Smooth muscle cell (in vitro differentiated cells): ENCODE results near the gene EIF2S1. TPM values are rescaled to one million over a fixed set of nuclear protein-coding genes. Genes with fewer than 3 reads are reported as not detected.
A peak's percentile ranks its signal among the peaks of the same experiment; 100 is the strongest.

Source experiments
- DNase-seq: peaks from one replicate; lab custom pipeline; 2025; ENCODE audit not compliant: unreplicated experiment; lab: John Stamatoyannopoulos, UW
- H2AFZ ChIP-seq: fragments of 200-600 bp; sonication (generic); 2 replicates; pipeline ENCODE4 v1.6.0; 2016; ENCODE audit warnings: antibody characterized with exemption, low read depth, mild to moderate bottlenecking
- H3F3A ChIP-seq: fragments of 200-600 bp; sonication (generic); 2 replicates; pipeline ENCODE4 v1.6.0; 2017; ENCODE audit warnings: antibody characterized with exemption, low read depth
- H3K27ac ChIP-seq: fragments of 200-600 bp; sonication (generic); 2 replicates; pipeline ENCODE4 v1.5.1; 2016; ENCODE audit warnings: low read depth, mild to moderate bottlenecking
- H3K27me3 ChIP-seq: fragments of 200-600 bp; sonication (generic); 2 replicates; pipeline ENCODE4 v1.6.1; 2016; ENCODE audit warnings: low read depth, mild to moderate bottlenecking
- H3K36me3 ChIP-seq: fragments of 200-600 bp; sonication (generic); 2 replicates; pipeline ENCODE4 v1.5.1; 2016; ENCODE audit warnings: low read depth
- H3K4me1 ChIP-seq: fragments of 200-600 bp; sonication (generic); 2 replicates; pipeline ENCODE4 v1.5.1; 2016; ENCODE audit warnings: low read depth
- H3K4me2 ChIP-seq: fragments of 200-600 bp; sonication (generic); 2 replicates; pipeline ENCODE4 v1.6.0; 2016; ENCODE audit warnings: mild to moderate bottlenecking
- H3K4me3 ChIP-seq: fragments of 200-600 bp; sonication (generic); 2 replicates; pipeline ENCODE4 v1.5.1; 2016; ENCODE audit warnings: mild to moderate bottlenecking
- H3K79me2 ChIP-seq: fragments of 200-600 bp; sonication (generic); 2 replicates; pipeline ENCODE4 v1.6.0; 2016; ENCODE audit warnings: low read depth, mild to moderate bottlenecking
- H3K9ac ChIP-seq: fragments of 200-600 bp; sonication (generic); 2 replicates; pipeline ENCODE4 v1.6.0; 2016; ENCODE audit warnings: low read depth
- H3K9me3 ChIP-seq: fragments of 200-600 bp; sonication (generic); replicated peaks from 2 replicates; pipeline ENCODE4 v1.5.1; 2016; ENCODE audit warnings: low read depth
- H4K20me1 ChIP-seq: fragments of 200-600 bp; sonication (generic); 2 replicates; pipeline ENCODE4 v1.6.0; 2016; ENCODE audit warnings: low read depth
- WGBS: methylation state at CpG from one replicate; pipeline ENCODE4 v1.1.7; 2016; ENCODE audit warnings: low lambda C conversion rate; 5-methylcytosine and 5-hydroxymethylcytosine counted together
- polyA plus RNA-seq: library from polyadenylated mRNA; unstranded; fragments of >200 nt; fragmentation: Nextera tagmentation; extraction: Ambion mirVana; gene quantifications from 2 replicates; pipeline ENCODE4 v1.2.1, GENCODE V29; 2016
- total RNA-seq: library from RNA; depleted of rRNA; stranded (reverse); fragments of >200 nt; gene quantifications from 2 replicates; pipeline ENCODE4 v1.2.3, GENCODE V29; 2014
- TF ChIP-seq, protein P1 (sequence below): fragments of 200-600 bp; sonication (generic); IDR thresholded peaks from 2 replicates; pipeline ENCODE4 v1.5.1; 2017; ENCODE audit warnings: borderline replicate concordance, mild to moderate bottlenecking, antibody characterized with exemption; ENCODE audit not compliant: insufficient read depth, poor library complexity, severe bottlenecking

EIF2S1 gene
- total and polyA plus RNA-seq, 2 experiments from 2014 or later, result 121 to 126 TPM

DNA sequence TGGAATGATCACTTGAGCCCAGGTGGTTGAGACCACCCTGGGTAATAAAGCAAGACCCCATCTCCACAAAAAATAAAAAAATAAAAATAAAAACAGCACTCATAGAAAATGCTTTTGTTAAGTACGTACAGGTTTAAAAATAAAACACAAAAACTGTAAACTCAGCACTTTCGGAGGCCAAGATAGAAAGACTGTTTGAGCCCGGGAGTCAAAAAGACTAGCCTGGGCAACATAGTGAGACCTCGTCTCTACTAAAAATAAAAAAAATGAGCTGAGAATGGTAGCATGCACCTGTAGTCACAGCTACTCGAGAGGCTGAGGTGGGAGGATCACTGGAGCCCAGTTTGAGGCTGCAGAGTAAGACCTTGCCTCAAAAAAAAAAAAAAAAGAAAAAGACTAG is 8.1 kb upstream of the EIF2S1 start:
- TF ChIP-seq, protein P1, sequence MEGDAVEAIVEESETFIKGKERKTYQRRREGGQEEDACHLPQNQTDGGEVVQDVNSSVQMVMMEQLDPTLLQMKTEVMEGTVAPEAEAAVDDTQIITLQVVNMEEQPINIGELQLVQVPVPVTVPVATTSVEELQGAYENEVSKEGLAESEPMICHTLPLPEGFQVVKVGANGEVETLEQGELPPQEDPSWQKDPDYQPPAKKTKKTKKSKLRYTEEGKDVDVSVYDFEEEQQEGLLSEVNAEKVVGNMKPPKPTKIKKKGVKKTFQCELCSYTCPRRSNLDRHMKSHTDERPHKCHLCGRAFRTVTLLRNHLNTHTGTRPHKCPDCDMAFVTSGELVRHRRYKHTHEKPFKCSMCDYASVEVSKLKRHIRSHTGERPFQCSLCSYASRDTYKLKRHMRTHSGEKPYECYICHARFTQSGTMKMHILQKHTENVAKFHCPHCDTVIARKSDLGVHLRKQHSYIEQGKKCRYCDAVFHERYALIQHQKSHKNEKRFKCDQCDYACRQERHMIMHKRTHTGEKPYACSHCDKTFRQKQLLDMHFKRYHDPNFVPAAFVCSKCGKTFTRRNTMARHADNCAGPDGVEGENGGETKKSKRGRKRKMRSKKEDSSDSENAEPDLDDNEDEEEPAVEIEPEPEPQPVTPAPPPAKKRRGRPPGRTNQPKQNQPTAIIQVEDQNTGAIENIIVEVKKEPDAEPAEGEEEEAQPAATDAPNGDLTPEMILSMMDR, result no peak
- Histone ChIP-seq H4K20me1 (peaks cover 67% of the 10 kb centered on the region), H3K79me2 (peaks cover 46% of the 10 kb centered on the region), H3F3A (no peaks in the 10 kb centered on the region), H3K27me3 (no peaks in the 10 kb centered on the region), H3K4me3 (no peak overlapping the region), H3K4me1 (no peaks in the 10 kb centered on the region), H2AFZ (no peak overlapping the region), H3K27ac (no peak overlapping the region), H3K9me3 (no peaks in the 10 kb centered on the region), H3K36me3 (peaks cover 23% of the 10 kb centered on the region), H3K9ac (no peak overlapping the region), H3K4me2 (no peak overlapping the region)
- WGBS, result 99% methylated on average over 5 of the region's 5 CpGs
- no peak for DNase-seq

DNA sequence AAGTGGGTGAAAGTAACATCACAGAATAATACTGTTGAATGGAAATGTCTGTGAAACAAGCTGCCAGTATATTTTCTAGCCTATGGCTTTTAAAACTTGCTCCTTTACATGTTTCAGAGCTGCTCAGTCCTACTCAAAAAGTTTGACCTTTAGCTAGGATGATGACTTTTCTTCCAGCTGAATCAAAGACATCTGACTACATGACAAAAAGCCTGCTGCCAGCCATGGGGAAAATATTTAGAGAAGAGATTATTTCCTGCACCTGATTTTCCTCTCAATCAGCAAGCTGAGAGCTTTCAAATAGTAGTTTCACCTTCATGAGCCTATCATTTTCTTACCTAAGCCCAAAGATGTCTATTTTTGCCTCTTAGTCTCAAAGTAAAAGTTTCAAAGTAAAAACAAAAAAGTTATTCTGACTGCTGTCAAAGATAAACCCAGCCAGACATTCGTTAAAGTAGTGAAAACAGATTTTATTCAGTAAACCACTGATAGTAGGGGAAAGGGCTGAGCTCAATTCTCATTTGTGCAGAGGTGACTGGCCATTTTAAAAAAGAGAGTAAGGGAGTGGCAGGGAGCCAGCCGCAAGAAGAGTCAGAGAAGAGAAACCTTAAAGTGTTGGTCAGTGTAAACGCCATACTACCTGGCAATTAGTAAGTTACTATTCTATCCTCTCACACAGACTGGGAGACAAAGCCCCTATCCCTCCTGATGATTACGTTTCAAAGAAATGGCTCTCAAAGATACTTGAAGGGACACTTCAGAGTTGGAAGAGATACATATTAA is 2.8 kb upstream of the EIF2S1 start:
- peak overlapping the region; percentile 100 for H3K27ac ChIP-seq
- no peaks in the 10 kb centered on the region for H3K27me3 ChIP-seq
- H3K36me3 ChIP-seq, result no peaks in the 10 kb centered on the region
- H3F3A ChIP-seq, result peaks cover 6% of the 10 kb centered on the region
- H3K9me3 ChIP-seq, result no peaks in the 10 kb centered on the region
- peaks cover 18% of the 10 kb centered on the region for H3K4me1 ChIP-seq
- no peak overlapping the region for H3K9ac ChIP-seq
- H2AFZ ChIP-seq, result no peak overlapping the region
- H3K4me2 ChIP-seq, result peak overlapping the region; percentile 97
- DNase-seq, result no peak
- peaks cover 79% of the 10 kb centered on the region for H4K20me1 ChIP-seq
- WGBS, result 72% methylated on average over 4 of the region's 4 CpGs
- H3K4me3 ChIP-seq, result peak overlapping the region; percentile 77
- H3K79me2 ChIP-seq, result peaks cover 84% of the 10 kb centered on the region
- TF ChIP-seq, protein P1, result no peak

DNA sequence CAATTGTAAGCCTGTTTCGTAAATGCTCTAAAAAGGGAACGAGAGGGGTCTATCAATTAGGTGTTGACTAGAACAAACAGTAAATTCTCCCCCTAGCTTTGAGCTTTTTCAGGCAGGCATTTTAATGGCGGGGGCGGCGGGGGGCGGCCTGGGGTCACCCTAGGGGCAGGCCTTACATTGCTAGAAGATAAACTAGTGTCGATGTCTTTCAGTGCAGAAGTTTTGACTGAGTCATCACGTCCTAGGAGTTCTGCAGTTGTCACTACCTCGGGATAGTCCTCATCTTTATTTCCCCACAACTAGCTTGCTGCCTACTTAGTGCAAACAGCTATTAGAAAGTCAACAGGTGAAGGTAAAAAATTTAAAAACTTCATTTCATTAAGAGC is 2.2 kb upstream of the EIF2S1 start:
- no peaks in the 10 kb centered on the region for H3K9me3 ChIP-seq
- H3K36me3 ChIP-seq, result no peaks in the 10 kb centered on the region
- no peak for DNase-seq
- peak overlapping the region; percentile 100 for H3K27ac ChIP-seq
- peaks cover 81% of the 10 kb centered on the region for H4K20me1 ChIP-seq
- H3K4me2 ChIP-seq, result peak overlapping the region; percentile 97
- peaks cover 6% of the 10 kb centered on the region for H3F3A ChIP-seq
- H2AFZ ChIP-seq, result no peak overlapping the region
- TF ChIP-seq, protein P1, result no peak
- H3K4me3 ChIP-seq, result peak overlapping the region; percentile 77
- H3K27me3 ChIP-seq, result no peaks in the 10 kb centered on the region
- WGBS, result 41% methylated on average over 9 of the region's 9 CpGs
- peaks cover 18% of the 10 kb centered on the region for H3K4me1 ChIP-seq
- peaks cover 88% of the 10 kb centered on the region for H3K79me2 ChIP-seq
- H3K9ac ChIP-seq, result peak overlapping the region; percentile 99
